Fibroblast of lung (primary cell): ENCODE data around the gene GLIPR1L2. TPM values are rescaled to one million over a fixed set of nuclear protein-coding genes. Genes with fewer than 3 reads are reported as not detected.

ENCODE experiments used
- DNase-seq, 2 donors: peaks; one replicate each; pipeline versions ENCODE4 v3.0.0 to v3.0.0-alpha.2; 2010; ENCODE audit warnings: low read depth in 2 of 2
- H2AFZ ChIP-seq: 2 replicates; pipeline ENCODE4 v1.5.1; 2012; ENCODE audit warnings: low read length, control low read depth, inconsistent platforms
- H3K27ac ChIP-seq: 2 replicates; pipeline ENCODE4 v1.5.1; 2011; ENCODE audit warnings: low read length, control low read depth; ENCODE audit not compliant: insufficient read depth
- H3K27me3 ChIP-seq: 2 replicates; pipeline ENCODE4 v1.5.1; 2011; ENCODE audit warnings: mild to moderate bottlenecking, low read length; ENCODE audit not compliant: control insufficient read depth, insufficient read depth
- H3K36me3 ChIP-seq: 2 replicates; pipeline ENCODE4 v1.5.1; 2011; ENCODE audit warnings: low read length; ENCODE audit not compliant: control insufficient read depth, insufficient read depth
- H3K4me1 ChIP-seq: 2 replicates; pipeline ENCODE4 v1.5.1; 2011; ENCODE audit warnings: low read length; ENCODE audit not compliant: control insufficient read depth, insufficient read depth; ENCODE audit errors: extremely low read depth
- H3K4me2 ChIP-seq: 2 replicates; pipeline ENCODE4 v1.5.1; 2011; ENCODE audit warnings: low read length, control low read depth; ENCODE audit not compliant: insufficient read depth; ENCODE audit errors: extremely low read depth
- H3K4me3 ChIP-seq, 4 experiments: fragments of 200-600 bp in 1 of 4; sonication (generic) in 1 of 4; replicated peaks in 1 of 4; 2 replicates each; pipeline ENCODE4 v1.5.1; 2011 to 2016; ENCODE audit warnings: low read length in 4 of 4, low read depth in 3 of 4, mild to moderate bottlenecking in 3 of 4, control low read depth in 2 of 4, inconsistent platforms in 1 of 4, mixed read lengths in 1 of 4; ENCODE audit not compliant: insufficient read depth in 1 of 4; ENCODE audit errors: control extremely low read depth in 1 of 4
- H3K79me2 ChIP-seq: 2 replicates; pipeline ENCODE4 v1.5.1; 2012; ENCODE audit warnings: mild to moderate bottlenecking, low read length, inconsistent platforms; ENCODE audit not compliant: control insufficient read depth, insufficient read depth
- H3K9ac ChIP-seq: 2 replicates; pipeline ENCODE4 v1.5.1; 2011; ENCODE audit warnings: mild to moderate bottlenecking, low read length, control low read depth; ENCODE audit not compliant: insufficient read depth
- H3K9me3 ChIP-seq: 2 replicates; pipeline ENCODE4 v1.5.1; 2012; ENCODE audit warnings: low read depth, low read length; ENCODE audit not compliant: control insufficient read depth, insufficient read depth
- H4K20me1 ChIP-seq: 2 replicates; pipeline ENCODE4 v1.5.1; 2011; ENCODE audit warnings: low read length; ENCODE audit not compliant: control insufficient read depth, insufficient read depth; ENCODE audit errors: extremely low read depth
- EZH2 ChIP-seq: IDR thresholded peaks from 2 replicates; pipeline ENCODE4 v1.5.1; 2012; ENCODE audit warnings: low read length, control low read depth, mild to moderate bottlenecking; ENCODE audit errors: missing control alignments
- polyA plus RNA-seq, 2 donors: library from polyadenylated mRNA; depleted of rRNA in 1 of 2; stranded (reverse) in 1 of 2; unstranded in 1 of 2; fragments of >200 nt; gene quantifications; 2 replicates each; pipeline ENCODE4 v1.2.1, GENCODE V29; 2011 to 2012; ENCODE audit warnings: missing spikeins in 1 of 2
- total RNA-seq: library from RNA; depleted of rRNA; stranded (reverse); fragments of >200 nt; gene quantifications from 2 replicates; pipeline ENCODE4 v1.2.1, GENCODE V29; 2014
- TF ChIP-seq, protein P1 (sequence below), 2 donors: IDR thresholded peaks in 1 of 2; conservative IDR thresholded peaks in 1 of 2; 1 replicate in 1 of 2; 2 replicates in 1 of 2; pipeline ENCODE4 v1.5.1; 2011 to 2012; ENCODE audit warnings: low read length in 2 of 2, control low read depth in 1 of 2, inconsistent platforms in 1 of 2, low read depth in 1 of 2, mild to moderate bottlenecking in 1 of 2

Gene GLIPR1L2
- total and polyA plus RNA-seq, 2 donors (not counting 1 experiment from before 2014, with no cell fraction given), result 0.33 TPM

GRCh38 chr12:75474116-75474515, 83.2 kb downstream of the GLIPR1L2 start:
- H2AFZ ChIP-seq, result no peak overlapping the region
- no peaks in the 10 kb centered on the region for H4K20me1 ChIP-seq
- no peak for DNase-seq
- no peak overlapping the region for H3K4me2 ChIP-seq
- H3K79me2 ChIP-seq, result no peaks in the 10 kb centered on the region
- peaks cover under 1% of the 10 kb centered on the region for H3K4me1 ChIP-seq
- H3K4me3 ChIP-seq, result no peak overlapping the region
- no peaks in the 10 kb centered on the region for H3K36me3 ChIP-seq
- no peak overlapping the region for H3K27ac ChIP-seq
- H3K9me3 ChIP-seq, result no peaks in the 10 kb centered on the region
- no peaks in the 10 kb centered on the region for H3K27me3 ChIP-seq
- no peak overlapping the region for H3K9ac ChIP-seq
- TF ChIP-seq, protein P1, sequence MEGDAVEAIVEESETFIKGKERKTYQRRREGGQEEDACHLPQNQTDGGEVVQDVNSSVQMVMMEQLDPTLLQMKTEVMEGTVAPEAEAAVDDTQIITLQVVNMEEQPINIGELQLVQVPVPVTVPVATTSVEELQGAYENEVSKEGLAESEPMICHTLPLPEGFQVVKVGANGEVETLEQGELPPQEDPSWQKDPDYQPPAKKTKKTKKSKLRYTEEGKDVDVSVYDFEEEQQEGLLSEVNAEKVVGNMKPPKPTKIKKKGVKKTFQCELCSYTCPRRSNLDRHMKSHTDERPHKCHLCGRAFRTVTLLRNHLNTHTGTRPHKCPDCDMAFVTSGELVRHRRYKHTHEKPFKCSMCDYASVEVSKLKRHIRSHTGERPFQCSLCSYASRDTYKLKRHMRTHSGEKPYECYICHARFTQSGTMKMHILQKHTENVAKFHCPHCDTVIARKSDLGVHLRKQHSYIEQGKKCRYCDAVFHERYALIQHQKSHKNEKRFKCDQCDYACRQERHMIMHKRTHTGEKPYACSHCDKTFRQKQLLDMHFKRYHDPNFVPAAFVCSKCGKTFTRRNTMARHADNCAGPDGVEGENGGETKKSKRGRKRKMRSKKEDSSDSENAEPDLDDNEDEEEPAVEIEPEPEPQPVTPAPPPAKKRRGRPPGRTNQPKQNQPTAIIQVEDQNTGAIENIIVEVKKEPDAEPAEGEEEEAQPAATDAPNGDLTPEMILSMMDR (conservative IDR thresholded peaks at IDR 0.05 in 1 of 2, IDR thresholded peaks at IDR 0.05 in 1 of 2; ENCODE audit: low read depth in 1 of 2, low read length in 2 of 2), result no peak
- no peak for TF ChIP-seq EZH2

- Histone ChIP-seq H3K4me2 (no peak overlapping the region), H3K4me1 (peaks cover 7% of the 10 kb centered on the region), H3K9ac (no peak overlapping the region), H3K79me2 (no peaks in the 10 kb centered on the region), H3K36me3 (no peaks in the 10 kb centered on the region), H3K9me3 (no peaks in the 10 kb centered on the region), H3K27me3 (no peaks in the 10 kb centered on the region), H3K4me3 (no peak overlapping the region), H2AFZ (no peak overlapping the region), H4K20me1 (no peaks in the 10 kb centered on the region), H3K27ac (no peak overlapping the region)
- no peak for DNase-seq
- TF ChIP-seq, protein P1 (conservative IDR thresholded peaks at IDR 0.05 in 1 of 2, IDR thresholded peaks at IDR 0.05 in 1 of 2; ENCODE audit: low read depth in 1 of 2, low read length in 2 of 2), result no peak
- no peak for TF ChIP-seq EZH2
Observed at GRCh38 chr12:75476071-75476470, 85.2 kb downstream of the GLIPR1L2 start.

GRCh38 chr12:75477137-75477536, 86.2 kb downstream of the GLIPR1L2 start:
- Histone ChIP-seq H3K4me1 (peaks cover 7% of the 10 kb centered on the region), H3K27me3 (no peaks in the 10 kb centered on the region), H3K4me3 (no peak overlapping the region), H3K9me3 (no peaks in the 10 kb centered on the region), H3K27ac (no peak overlapping the region), H3K4me2 (no peak overlapping the region), H4K20me1 (no peaks in the 10 kb centered on the region), H2AFZ (no peak overlapping the region), H3K79me2 (peaks cover 10% of the 10 kb centered on the region), H3K36me3 (no peaks in the 10 kb centered on the region), H3K9ac (no peak overlapping the region)
- no peak for DNase-seq
- no peak for TF ChIP-seq EZH2
- TF ChIP-seq, protein P1 (conservative IDR thresholded peaks at IDR 0.05 in 1 of 2, IDR thresholded peaks at IDR 0.05 in 1 of 2; ENCODE audit: low read depth in 1 of 2, low read length in 2 of 2), result no peak
